ENCODE data around the gene UGT1A4.
"Not testable (repeated sequence)": the region's sequence is repeated elsewhere in the genome, so short reads cannot be mapped to it uniquely, and the experiment has no call there.

UGT1A4 gene

GRCh38 chr2:233712611-233713261, 5.8 kb upstream of the UGT1A4 start, which contains the start of gene UGT1A5:
UGT1A5 (plus strand) TSS chr2:233712907; CDS start chr2:233712992, 85 bp downstream.
- H3K4me1 ChIP-seq (ENCODE audit: low read depth, poor library complexity, severe bottlenecking): no peaks in the 10 kb centered on the region
- no peak within 1 kb of the TSS for H2AFZ ChIP-seq (ENCODE audit: low read depth)
- H3K4me3 ChIP-seq (IDR thresholded peaks at IDR 0.05; ENCODE audit: insufficient read depth, low read depth, low read length): no peak within 1 kb of the TSS
- no peak for TF ChIP-seq CTCF (conservative IDR thresholded peaks at IDR 0.05; ENCODE audit: low read depth, low read length)
- H3K27ac ChIP-seq: no peak within 1 kb of the TSS
- no peaks in the 10 kb centered on the region for H3K79me2 ChIP-seq (ENCODE audit: insufficient read depth, low read depth)
- no peak within 1 kb of the TSS for H3K9ac ChIP-seq
- no peaks in the 10 kb centered on the region for H3K36me3 ChIP-seq (ENCODE audit: insufficient read depth)
- H3K4me2 ChIP-seq: no peak within 1 kb of the TSS
- H3K27me3 ChIP-seq (ENCODE audit: insufficient read depth, low read depth): no peaks in the 10 kb centered on the region
- H4K20me1 ChIP-seq (ENCODE audit: insufficient read depth): no peaks in the 10 kb centered on the region

GRCh38 chr2:233713262-233713615, 5.3 kb upstream of the UGT1A4 start:
- no peak overlapping the region for H3K9ac ChIP-seq
- no peaks in the 10 kb centered on the region for H3K79me2 ChIP-seq (ENCODE audit: insufficient read depth, low read depth)
- no peaks in the 10 kb centered on the region for H4K20me1 ChIP-seq (ENCODE audit: insufficient read depth)
- H3K36me3 ChIP-seq (ENCODE audit: insufficient read depth): no peaks in the 10 kb centered on the region
- H3K27me3 ChIP-seq (ENCODE audit: insufficient read depth, low read depth): no peaks in the 10 kb centered on the region
- H3K4me2 ChIP-seq: no peak overlapping the region
- TF ChIP-seq CTCF (conservative IDR thresholded peaks at IDR 0.05; ENCODE audit: low read depth, low read length): no peak
- no peak overlapping the region for H3K27ac ChIP-seq
- no peak overlapping the region for H3K4me3 ChIP-seq (IDR thresholded peaks at IDR 0.05; ENCODE audit: insufficient read depth, low read depth, low read length)
- H2AFZ ChIP-seq (ENCODE audit: low read depth): no peak overlapping the region
- no peaks in the 10 kb centered on the region for H3K4me1 ChIP-seq (ENCODE audit: low read depth, poor library complexity, severe bottlenecking)

- Histone ChIP-seq H2AFZ (ENCODE audit: low read depth) (no peak overlapping the region), H3K4me1 (ENCODE audit: low read depth, poor library complexity, severe bottlenecking) (no peaks in the 10 kb centered on the region), H3K36me3 (ENCODE audit: insufficient read depth) (no peaks in the 10 kb centered on the region), H3K79me2 (ENCODE audit: insufficient read depth, low read depth) (no peaks in the 10 kb centered on the region), H3K4me2 (no peak overlapping the region), H3K27me3 (ENCODE audit: insufficient read depth, low read depth) (no peaks in the 10 kb centered on the region), H3K9ac (no peak overlapping the region), H3K27ac (no peak overlapping the region), H4K20me1 (ENCODE audit: insufficient read depth) (no peaks in the 10 kb centered on the region), H3K4me3 (IDR thresholded peaks at IDR 0.05; ENCODE audit: insufficient read depth, low read depth, low read length) (no peak overlapping the region)
- TF ChIP-seq CTCF (conservative IDR thresholded peaks at IDR 0.05; ENCODE audit: low read depth, low read length): no peak
Measured at GRCh38 chr2:233714121-233714520, 4.4 kb upstream of the UGT1A4 start.

- TF ChIP-seq CTCF (conservative IDR thresholded peaks at IDR 0.05; ENCODE audit: low read depth, low read length): no peak
- Histone ChIP-seq H3K4me3 (IDR thresholded peaks at IDR 0.05; ENCODE audit: insufficient read depth, low read depth, low read length) (no peak within 1 kb of the TSS), H3K79me2 (ENCODE audit: insufficient read depth, low read depth) (no peaks in the 10 kb centered on the region), H3K27me3 (ENCODE audit: insufficient read depth, low read depth) (no peaks in the 10 kb centered on the region), H4K20me1 (ENCODE audit: insufficient read depth) (no peaks in the 10 kb centered on the region), H3K27ac (no peak within 1 kb of the TSS), H2AFZ (ENCODE audit: low read depth) (no peak within 1 kb of the TSS), H3K4me1 (ENCODE audit: low read depth, poor library complexity, severe bottlenecking) (no peaks in the 10 kb centered on the region), H3K36me3 (ENCODE audit: insufficient read depth) (no peaks in the 10 kb centered on the region), H3K4me2 (no peak within 1 kb of the TSS), H3K9ac (no peak within 1 kb of the TSS)
Measured at GRCh38 chr2:233728723-233729301, 10.3 kb downstream of the UGT1A4 start, which contains the start of gene UGT1A3. UGT1A3 (plus strand) TSS chr2:233729042; CDS start chr2:233729127, 85 bp downstream.

- not testable (repeated sequence) for H2AFZ ChIP-seq (ENCODE audit: low read depth); H3K27me3 ChIP-seq (ENCODE audit: insufficient read depth, low read depth); H3K9ac ChIP-seq; H3K4me2 ChIP-seq; H3K27ac ChIP-seq; H3K4me3 ChIP-seq (IDR thresholded peaks at IDR 0.05; ENCODE audit: insufficient read depth, low read depth, low read length); H3K36me3 ChIP-seq (ENCODE audit: insufficient read depth); H3K79me2 ChIP-seq (ENCODE audit: insufficient read depth, low read depth); H3K4me1 ChIP-seq (ENCODE audit: low read depth, poor library complexity, severe bottlenecking); H4K20me1 ChIP-seq (ENCODE audit: insufficient read depth)
Measured at GRCh38 chr2:233736868-233737653, 18.5 kb downstream of the UGT1A4 start.
